Right lobe of liver (tissue), 6 donors: Measurements from ENCODE around the gene PREX1. TPM values are rescaled to one million over a fixed set of nuclear protein-coding genes. Genes with fewer than 3 reads are reported as not detected.

Experiments
- ATAC-seq, 4 donors: fragments of 200-7000 bp; cut with Tn5 transposase; one replicate each; pipeline ENCODE4 v1.9.1; 2020; ENCODE audit warnings: mild to moderate bottlenecking in 4 of 4, moderate library complexity in 4 of 4
- DNase-seq, 3 donors: peaks; one replicate each; pipeline ENCODE4 v3.0.0-alpha.2; 2020
- H3K27ac ChIP-seq, 3 donors: fragments of 200-600 bp; one replicate each; pipeline ENCODE4 v1.8.0; 2022
- H3K27me3 ChIP-seq, 2 donors: fragments of 200-600 bp; one replicate each; pipeline ENCODE4 v1.8.0; 2022
- H3K36me3 ChIP-seq, 4 donors: fragments of 200-600 bp; sonication (generic) in 1 of 4; one replicate each; pipeline versions ENCODE4 v1.5.1 to v1.8.0; 2017 to 2022; ENCODE audit warnings: control low read depth in 1 of 4
- H3K4me1 ChIP-seq, 4 donors: fragments of 200-600 bp; sonication (generic) in 1 of 4; one replicate each; pipeline versions ENCODE4 v1.5.1 to v1.8.0; 2017 to 2022; ENCODE audit warnings: control low read depth in 1 of 4
- H3K4me3 ChIP-seq, 3 donors: fragments of 200-600 bp; one replicate each; pipeline ENCODE4 v1.8.0; 2022
- H3K9me3 ChIP-seq, 4 donors: fragments of 200-600 bp; sonication (generic) in 1 of 4; one replicate each; pipeline versions ENCODE4 v1.5.1 to v1.8.0; 2017 to 2022; ENCODE audit warnings: control low read depth in 1 of 4
- CTCF ChIP-seq, 4 donors: fragments of 200-600 bp in 3 of 4; fragments of 450-650 bp in 1 of 4; IDR thresholded peaks; one replicate each; pipeline versions ENCODE4 v1.5.1 to v1.8.0; 2016 to 2022; ENCODE audit warnings: antibody characterized with exemption in 4 of 4, mild to moderate bottlenecking in 2 of 4
- POLR2A ChIP-seq: fragments of 450-650 bp; IDR thresholded peaks from one replicate; pipeline ENCODE4 v1.6.1; 2017; ENCODE audit warnings: antibody characterized with exemption, mild to moderate bottlenecking
- WGBS: methylation state at CpG from one replicate; pipeline ENCODE4 v1.1.6; 2018; ENCODE audit warnings: low coverage, low lambda C conversion rate; ENCODE audit not compliant: insufficient coverage; ENCODE audit errors: missing lambda C conversion rate; 5-methylcytosine and 5-hydroxymethylcytosine counted together
- intact Hi-C, 2 donors: fragments of 100-400 bp; cut with DNase I; formaldehyde crosslinking; loops; one replicate each; pipeline versions ENCODE4 v1.11.2 to v1.14.1; 2022
- total RNA-seq, 6 experiments: library from RNA; depleted of rRNA in 2 of 6; stranded (reverse); fragments of >200 nt in 2 of 6; fragmentation: NEBNext Ultra II Directional in 3 of 6; extraction: Animal tissue kit (Norgen Biotek cat#: 25700) in 3 of 6; gene quantifications; one replicate each; pipeline versions ENCODE4 v1.1.0 to v1.2.4, GENCODE V29; 2016 to 2023
- donor health status: DM: no; HTN: yes; CAD: no.
- donor health status: DM: no; HTN: no; CAD: no.
- donor health status: DM: no; HTN: no; CAD: no.
- donor health status: DM: no; HTN: yes; CAD: no.
- donor health status: DM: no; HTN: yes; CAD: no.

The PREX1 gene
- total RNA-seq, 6 experiments from 2014 or later = 4.4 to 11.1 (median 8.7) TPM

- ATAC-seq (no peak), DNase-seq (no peak)
- Histone ChIP-seq H3K36me3 (no peaks in the 10 kb centered on the region), H3K27ac (no peak overlapping the region), H3K4me3 (peak overlapping the region in 1 of 3 donors; percentile 63), H3K4me1 (no peaks in the 10 kb centered on the region), H3K27me3 (no peaks in the 10 kb centered on the region), H3K9me3 (no peaks in the 10 kb centered on the region)
- TF ChIP-seq POLR2A (no peak), CTCF (IDR thresholded peaks at IDR 0.05) (no peak)
- intact Hi-C loops = no loop called here
- 44% methylated on average over 11 of the region's 12 CpGs for WGBS
These were observed 2.8 kb downstream of the PREX1 start for GRCh38 chr20:48824830-48825565.

GRCh38 chr20:48823960-48824498 lies 3.8 kb downstream of the PREX1 start:
- no peak for TF ChIP-seq POLR2A
- no peak for TF ChIP-seq CTCF (IDR thresholded peaks at IDR 0.05)
- Histone ChIP-seq H3K4me1 (no peaks in the 10 kb centered on the region), H3K4me3 (no peak overlapping the region), H3K36me3 (no peaks in the 10 kb centered on the region), H3K27me3 (no peaks in the 10 kb centered on the region), H3K27ac (no peak overlapping the region), H3K9me3 (no peaks in the 10 kb centered on the region)
- intact Hi-C loops = no loop called here
- ATAC-seq = no peak
- 64% methylated on average over 8 of the region's 8 CpGs for WGBS
- no peak for DNase-seq

GRCh38 chr20:48823476-48823875 lies 4.3 kb downstream of the PREX1 start:
- H3K27me3 ChIP-seq = no peaks in the 10 kb centered on the region
- intact Hi-C loops = no loop called here
- H3K9me3 ChIP-seq = no peaks in the 10 kb centered on the region
- TF ChIP-seq POLR2A = no peak
- TF ChIP-seq CTCF (IDR thresholded peaks at IDR 0.05) = no peak
- no peak overlapping the region for H3K4me3 ChIP-seq
- H3K4me1 ChIP-seq = no peaks in the 10 kb centered on the region
- H3K27ac ChIP-seq = no peak overlapping the region
- no peaks in the 10 kb centered on the region for H3K36me3 ChIP-seq
- ATAC-seq = no peak
- DNase-seq = no peak
- 80% methylated on average over 1 of the region's 7 CpGs for WGBS

GRCh38 chr20:48822879-48823385 lies 4.9 kb downstream of the PREX1 start:
- DNase-seq (no peak), ATAC-seq (peak in 1 of 4 donors; percentile 7)
- 59% methylated on average over 6 of the region's 8 CpGs for WGBS
- H3K36me3 ChIP-seq = no peaks in the 10 kb centered on the region
- no peaks in the 10 kb centered on the region for H3K4me1 ChIP-seq
- intact Hi-C loops = no loop called here
- H3K9me3 ChIP-seq = no peaks in the 10 kb centered on the region
- H3K27ac ChIP-seq = no peak overlapping the region
- no peak for TF ChIP-seq CTCF (IDR thresholded peaks at IDR 0.05)
- TF ChIP-seq POLR2A = no peak
- H3K27me3 ChIP-seq = no peaks in the 10 kb centered on the region
- H3K4me3 ChIP-seq = no peak overlapping the region
